GM12864 (cell line): ENCODE measurements around the gene BCL2L12.

Source experiments
- DNase-seq: peaks from one replicate; pipeline ENCODE4 v3.0.0-alpha.2; 2011; ENCODE audit warnings: low read depth
- H3K4me3 ChIP-seq: 2 replicates; pipeline ENCODE4 v1.5.1; 2011; ENCODE audit warnings: mild to moderate bottlenecking, low read depth, low read length, control low read depth
- CTCF ChIP-seq: IDR thresholded peaks from 2 replicates; pipeline ENCODE4 v1.5.1; 2011; ENCODE audit warnings: low read depth, mild to moderate bottlenecking, moderate library complexity, low read length, control low read depth, inconsistent platforms; ENCODE audit errors: missing control alignments

BCL2L12 gene

GRCh38 chr19:49686503-49687088 lies 20.9 kb downstream of the BCL2L12 start:
- H3K4me3 ChIP-seq: no peak overlapping the region
- TF ChIP-seq CTCF: no peak
- DNase-seq: no peak

GRCh38 chr19:49687150-49687549 lies 21.4 kb downstream of the BCL2L12 start:
- DNase-seq: no peak
- no peak overlapping the region for H3K4me3 ChIP-seq
- TF ChIP-seq CTCF: no peak

- no peak overlapping the region for H3K4me3 ChIP-seq
- no peak for TF ChIP-seq CTCF
- DNase-seq: no peak
Measured at GRCh38 chr19:49687566-49688316, 22.0 kb downstream of the BCL2L12 start.

GRCh38 chr19:49688531-49689132 lies 22.9 kb downstream of the BCL2L12 start:
- no peak for TF ChIP-seq CTCF
- no peak overlapping the region for H3K4me3 ChIP-seq
- no peak for DNase-seq

GRCh38 chr19:49689133-49690078 lies 23.7 kb downstream of the BCL2L12 start, which contains the start of gene ADM5:
Gene ADM5 (plus strand): TSS chr19:49689594. CDS start chr19:49689838, 244 bp downstream.
- no peak within 1 kb of the TSS for H3K4me3 ChIP-seq
- DNase-seq: no peak
- no peak for TF ChIP-seq CTCF

GRCh38 chr19:49690079-49690655 lies 24.4 kb downstream of the BCL2L12 start:
- no peak for TF ChIP-seq CTCF
- DNase-seq: no peak
- no peak overlapping the region for H3K4me3 ChIP-seq
